Chondrocyte (in vitro differentiated cells): Measurements from ENCODE around the gene CLCN7. TPM values are rescaled to one million over a fixed set of nuclear protein-coding genes. Genes with fewer than 3 reads are reported as not detected.
A peak's percentile ranks its signal among the peaks of the same experiment; 100 is the strongest.

Experiments
- DNase-seq: peaks from one replicate; pipeline ENCODE4 v3.0.0; 2021; ENCODE audit warnings: mixed read lengths, low spot score
- H3K27ac Mint-ChIP-seq: one replicate; pipeline ENCODE4 v1.8.0; 2021; ENCODE audit warnings: mild to moderate bottlenecking, moderate library complexity, mixed read lengths; ENCODE audit not compliant: unreplicated experiment
- H3K27me3 Mint-ChIP-seq: 2 replicates; pipeline ENCODE4 v1.8.0; 2021; ENCODE audit warnings: low read depth, mixed read lengths
- H3K36me3 Mint-ChIP-seq: 2 replicates; pipeline ENCODE4 v1.8.0; 2021; ENCODE audit warnings: low read depth, mixed read lengths
- H3K4me1 Mint-ChIP-seq: 2 replicates; pipeline ENCODE4 v1.8.0; 2021; ENCODE audit warnings: low read depth, mild to moderate bottlenecking, mixed read lengths
- H3K4me3 Mint-ChIP-seq: one replicate; pipeline ENCODE4 v1.8.0; 2021; ENCODE audit warnings: mild to moderate bottlenecking, moderate library complexity, mixed read lengths; ENCODE audit not compliant: unreplicated experiment
- H3K9me3 Mint-ChIP-seq: 2 replicates; pipeline ENCODE4 v1.8.0; 2021; ENCODE audit warnings: low read depth, mixed read lengths
- total RNA-seq: library from RNA; stranded (reverse); gene quantifications from 3 replicates; pipeline ENCODE4 v1.2.1, GENCODE V29; 2021
- TF ChIP-seq, protein P1 (sequence below): fragments of 200-600 bp; sonication (generic); IDR thresholded peaks from 2 replicates; pipeline ENCODE4 v1.5.0; 2021; ENCODE audit warnings: antibody characterized with exemption, mild to moderate bottlenecking, moderate library complexity

The CLCN7 gene
- total RNA-seq, 1 donor from 2014 or later = 97.0 TPM

DNA sequence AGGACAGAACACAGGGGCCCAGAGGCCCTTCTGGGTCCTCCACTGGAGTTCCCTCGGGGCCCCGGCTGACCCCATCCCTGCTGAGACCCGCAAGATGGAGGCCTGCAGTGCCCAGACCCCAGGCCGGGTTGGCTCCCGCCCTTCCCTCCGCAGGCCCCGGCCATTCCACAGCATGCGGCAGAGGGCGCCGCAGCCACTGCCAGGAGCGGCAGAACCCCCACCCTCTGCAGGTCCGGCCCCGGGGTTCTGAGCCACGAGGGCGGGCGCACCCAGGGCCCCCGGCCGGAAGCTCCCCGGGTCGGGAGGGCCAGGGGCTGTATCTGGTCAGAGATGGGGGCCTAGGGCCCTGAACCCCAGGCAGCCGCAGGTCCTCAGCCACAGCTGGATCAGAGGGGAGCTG lies 46.3 kb downstream of the CLCN7 start:
- no peaks in the 10 kb centered on the region for H3K9me3 Mint-ChIP-seq
- H3K4me1 Mint-ChIP-seq = no peaks in the 10 kb centered on the region
- no peak for DNase-seq
- H3K36me3 Mint-ChIP-seq = no peaks in the 10 kb centered on the region
- no peak overlapping the region for H3K4me3 Mint-ChIP-seq
- no peak overlapping the region for H3K27ac Mint-ChIP-seq
- H3K27me3 Mint-ChIP-seq = peaks cover 4% of the 10 kb centered on the region
- TF ChIP-seq, protein P1, sequence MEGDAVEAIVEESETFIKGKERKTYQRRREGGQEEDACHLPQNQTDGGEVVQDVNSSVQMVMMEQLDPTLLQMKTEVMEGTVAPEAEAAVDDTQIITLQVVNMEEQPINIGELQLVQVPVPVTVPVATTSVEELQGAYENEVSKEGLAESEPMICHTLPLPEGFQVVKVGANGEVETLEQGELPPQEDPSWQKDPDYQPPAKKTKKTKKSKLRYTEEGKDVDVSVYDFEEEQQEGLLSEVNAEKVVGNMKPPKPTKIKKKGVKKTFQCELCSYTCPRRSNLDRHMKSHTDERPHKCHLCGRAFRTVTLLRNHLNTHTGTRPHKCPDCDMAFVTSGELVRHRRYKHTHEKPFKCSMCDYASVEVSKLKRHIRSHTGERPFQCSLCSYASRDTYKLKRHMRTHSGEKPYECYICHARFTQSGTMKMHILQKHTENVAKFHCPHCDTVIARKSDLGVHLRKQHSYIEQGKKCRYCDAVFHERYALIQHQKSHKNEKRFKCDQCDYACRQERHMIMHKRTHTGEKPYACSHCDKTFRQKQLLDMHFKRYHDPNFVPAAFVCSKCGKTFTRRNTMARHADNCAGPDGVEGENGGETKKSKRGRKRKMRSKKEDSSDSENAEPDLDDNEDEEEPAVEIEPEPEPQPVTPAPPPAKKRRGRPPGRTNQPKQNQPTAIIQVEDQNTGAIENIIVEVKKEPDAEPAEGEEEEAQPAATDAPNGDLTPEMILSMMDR = peak; percentile 50

DNA sequence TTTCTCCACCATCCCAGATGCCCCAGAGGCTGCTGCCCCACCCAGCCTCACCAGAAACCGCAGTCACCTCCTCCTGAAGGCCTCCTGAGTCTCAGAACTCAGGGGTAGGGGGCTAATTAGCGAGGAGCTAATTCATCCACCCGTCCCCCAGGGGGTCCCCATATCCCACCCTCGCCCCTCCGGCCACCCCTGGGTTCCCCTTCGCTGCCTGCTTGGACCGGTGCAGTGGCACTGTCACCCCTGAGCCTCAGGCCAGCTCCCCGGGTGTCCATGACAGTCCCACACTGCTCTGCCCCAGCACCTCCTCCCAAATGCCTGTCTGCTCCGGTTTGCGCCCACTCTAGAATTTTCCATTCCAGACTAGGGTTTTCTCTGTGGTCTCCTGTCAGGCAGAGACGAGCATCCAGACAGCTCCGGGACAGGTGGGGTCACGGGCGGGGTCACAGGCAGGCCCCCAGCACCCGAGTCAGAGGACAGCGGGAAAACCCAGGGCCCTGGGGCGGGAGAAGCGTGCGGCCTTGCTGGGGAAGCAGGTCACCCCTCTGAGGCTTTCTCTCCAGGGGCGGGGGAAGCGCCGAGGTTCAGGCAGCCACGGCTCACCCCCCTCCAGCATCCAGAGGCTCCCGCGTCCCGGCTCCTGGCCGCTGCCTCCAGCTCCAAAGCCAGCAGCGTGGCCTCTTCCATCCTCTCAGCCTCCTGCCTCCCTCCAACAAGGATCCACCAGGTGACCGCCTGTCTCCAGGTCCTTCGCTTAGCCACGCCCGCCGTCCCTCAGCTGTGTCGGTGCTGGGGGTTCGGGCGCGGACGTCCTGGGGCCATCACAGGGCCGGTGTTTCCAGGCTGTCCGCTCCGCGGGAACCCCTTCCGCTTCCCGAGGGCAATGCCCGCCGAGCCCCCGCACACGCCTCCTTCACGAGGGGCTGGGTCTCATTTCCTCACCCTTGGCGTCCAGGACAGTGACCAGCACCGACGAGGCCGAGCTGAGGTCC lies 47.1 kb downstream of the CLCN7 start:
- DNase-seq = no peak
- TF ChIP-seq, protein P1 = no peak
- Mint-ChIP-seq H3K4me3 (no peak overlapping the region), H3K9me3 (no peaks in the 10 kb centered on the region), H3K27me3 (peaks cover 4% of the 10 kb centered on the region), H3K36me3 (no peaks in the 10 kb centered on the region), H3K27ac (no peak overlapping the region), H3K4me1 (no peaks in the 10 kb centered on the region)

DNA sequence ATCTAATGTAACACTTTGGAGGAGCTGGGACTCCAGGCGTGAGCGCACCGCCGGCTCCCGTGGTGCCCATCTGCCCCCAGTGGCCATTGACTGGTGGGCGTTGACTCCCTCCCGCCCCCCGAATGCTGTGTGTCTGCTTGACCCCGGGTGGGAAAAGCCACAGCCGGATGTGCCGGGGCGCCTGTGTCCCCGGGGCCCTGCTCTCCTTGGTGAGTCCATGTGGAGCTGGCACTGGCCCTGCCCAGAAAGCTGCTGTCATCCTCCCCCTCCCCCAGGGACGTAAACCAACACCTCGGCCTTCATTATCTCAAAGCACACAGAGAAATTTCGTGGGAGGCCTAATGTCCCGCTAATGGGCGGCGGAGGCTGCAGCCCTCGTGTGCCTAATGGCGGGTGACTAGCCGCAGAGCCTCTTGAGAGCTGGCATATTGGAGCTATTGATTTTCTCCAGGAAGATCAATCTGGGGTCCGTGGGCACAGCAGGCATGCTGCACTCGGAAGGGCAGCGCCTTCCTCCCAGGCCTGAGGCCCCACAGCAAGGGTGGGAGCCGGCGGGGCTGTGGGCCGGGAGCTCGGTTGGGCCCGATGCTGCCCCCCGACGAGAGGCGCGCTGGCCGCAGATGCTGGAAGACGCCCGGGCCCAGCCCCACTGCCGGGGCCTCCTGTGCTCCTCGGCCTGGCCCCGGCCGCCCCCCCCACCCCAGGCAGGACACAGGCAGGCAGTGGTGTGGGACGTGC lies 47.9 kb downstream of the CLCN7 start:
- no peaks in the 10 kb centered on the region for H3K9me3 Mint-ChIP-seq
- H3K4me3 Mint-ChIP-seq = no peak overlapping the region
- TF ChIP-seq, protein P1 = no peak
- no peaks in the 10 kb centered on the region for H3K27me3 Mint-ChIP-seq
- H3K36me3 Mint-ChIP-seq = no peaks in the 10 kb centered on the region
- no peak overlapping the region for H3K27ac Mint-ChIP-seq
- peaks cover 5% of the 10 kb centered on the region for H3K4me1 Mint-ChIP-seq
- DNase-seq = no peak

DNA sequence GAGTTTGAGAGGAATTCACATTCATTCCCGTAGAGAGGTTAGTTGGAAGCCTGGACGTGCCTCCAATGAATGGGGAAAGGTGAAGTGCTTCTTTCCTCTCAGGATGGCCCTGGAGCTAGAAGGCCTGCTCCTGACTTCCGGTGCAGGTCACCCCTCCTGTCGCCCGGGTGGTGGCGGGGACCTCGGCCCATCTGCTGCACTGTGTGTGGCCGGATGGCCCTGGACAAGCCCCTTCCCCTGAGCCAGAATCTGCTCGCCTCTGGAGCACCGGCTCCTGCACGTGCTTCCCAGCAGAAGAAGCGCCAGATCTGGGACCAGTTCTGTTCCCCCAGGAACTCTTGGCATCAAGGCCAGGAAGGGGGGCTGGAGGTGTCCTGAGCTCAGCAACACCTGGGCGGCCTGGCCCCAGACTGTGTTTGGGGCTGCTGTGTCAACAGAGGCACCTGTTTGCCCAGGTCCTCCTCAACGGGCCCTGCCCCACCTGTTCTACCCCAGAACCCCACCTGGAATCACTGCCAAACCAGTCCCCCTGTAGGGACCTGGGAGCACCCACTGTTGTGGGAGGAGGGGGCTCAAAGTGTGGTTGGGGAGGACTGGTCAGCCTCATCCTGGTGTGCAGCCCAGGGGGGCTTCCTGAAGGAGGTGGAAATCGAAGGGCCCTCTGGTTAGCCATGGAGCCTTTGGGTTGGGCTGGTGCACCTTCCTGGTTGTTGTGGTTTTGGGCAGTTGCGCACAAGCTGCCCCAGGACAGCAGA lies 49.0 kb downstream of the CLCN7 start:
- Mint-ChIP-seq H3K4me3 (no peak overlapping the region), H3K9me3 (no peaks in the 10 kb centered on the region), H3K27ac (no peak overlapping the region), H3K27me3 (no peaks in the 10 kb centered on the region), H3K4me1 (peaks cover 9% of the 10 kb centered on the region), H3K36me3 (no peaks in the 10 kb centered on the region)
- DNase-seq = no peak
- TF ChIP-seq, protein P1 = no peak

DNA sequence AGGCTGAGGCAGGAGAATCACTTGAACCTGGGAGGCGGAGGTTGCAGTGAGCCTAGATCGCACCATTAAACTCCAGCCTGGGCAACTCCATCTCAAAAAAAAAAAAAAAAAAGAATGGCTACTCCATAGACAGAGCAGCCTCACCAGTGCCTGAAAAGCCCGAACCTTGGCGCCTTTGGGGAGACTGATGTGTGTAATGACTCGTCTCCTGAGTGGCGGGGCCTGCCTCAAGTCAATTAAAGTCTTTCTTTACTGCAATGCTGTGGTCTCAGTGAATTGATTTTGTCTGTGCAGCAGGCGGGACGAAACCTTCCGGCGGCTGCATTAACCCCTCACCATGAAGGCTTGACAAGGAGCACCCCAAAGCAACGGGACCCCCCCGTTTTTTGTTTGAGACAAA lies 50.8 kb downstream of the CLCN7 start:
- Mint-ChIP-seq H3K4me1 (peaks cover 19% of the 10 kb centered on the region), H3K27ac (no peak overlapping the region), H3K9me3 (no peaks in the 10 kb centered on the region), H3K4me3 (no peak overlapping the region), H3K27me3 (no peaks in the 10 kb centered on the region), H3K36me3 (no peaks in the 10 kb centered on the region)
- TF ChIP-seq, protein P1 = no peak
- no peak for DNase-seq
